ENCODE measurements around the gene PLPP1.

DNA sequence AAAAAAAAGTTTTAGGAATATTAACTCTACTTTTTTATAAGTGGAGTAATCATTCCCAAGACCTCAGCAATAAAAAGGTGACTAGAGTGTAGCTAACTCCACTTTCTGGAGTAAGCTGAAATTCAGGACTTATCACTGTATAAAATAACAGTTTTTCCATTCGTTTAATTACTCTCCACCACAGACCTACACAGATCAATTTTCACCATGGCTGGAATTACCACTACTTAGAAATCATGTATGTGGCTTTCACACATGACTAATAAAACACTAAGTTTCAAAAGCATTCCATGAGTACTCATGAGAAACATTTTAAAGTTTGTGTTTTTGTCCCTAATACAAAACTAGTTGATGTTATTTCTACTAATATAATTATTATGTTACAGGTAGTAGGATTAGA lies 9.9 kb downstream of the PLPP1 start:
- TF ChIP-seq CTCF (IDR thresholded peaks at IDR 0.05) (no peak), EZH2 (IDR thresholded peaks at IDR 0.05; ENCODE audit: borderline replicate concordance, insufficient read depth, low read depth, low read length, poor library complexity, severe bottlenecking) (no peak)
